Subcutaneous adipose tissue (tissue), 4 donors: ENCODE measurements around the gene RASA3. TPM values are rescaled to one million over a fixed set of nuclear protein-coding genes. Genes with fewer than 3 reads are reported as not detected.

Experiments used
- total RNA-seq, 4 donors: library from RNA; depleted of rRNA; stranded (reverse); fragments of >200 nt; gene quantifications; one replicate each; pipeline ENCODE4 v1.1.0, GENCODE V29; 2016
- TF ChIP-seq, protein P1 (sequence below): fragments of 450-650 bp; IDR thresholded peaks from one replicate; pipeline ENCODE4 v1.5.1; 2016; ENCODE audit warnings: low read depth, mild to moderate bottlenecking, control low read depth, antibody characterized with exemption, moderate library complexity

The RASA3 gene
- total RNA-seq, 4 donors from 2014 or later, result 36.9 to 70.1 (median 46.3) TPM

DNA sequence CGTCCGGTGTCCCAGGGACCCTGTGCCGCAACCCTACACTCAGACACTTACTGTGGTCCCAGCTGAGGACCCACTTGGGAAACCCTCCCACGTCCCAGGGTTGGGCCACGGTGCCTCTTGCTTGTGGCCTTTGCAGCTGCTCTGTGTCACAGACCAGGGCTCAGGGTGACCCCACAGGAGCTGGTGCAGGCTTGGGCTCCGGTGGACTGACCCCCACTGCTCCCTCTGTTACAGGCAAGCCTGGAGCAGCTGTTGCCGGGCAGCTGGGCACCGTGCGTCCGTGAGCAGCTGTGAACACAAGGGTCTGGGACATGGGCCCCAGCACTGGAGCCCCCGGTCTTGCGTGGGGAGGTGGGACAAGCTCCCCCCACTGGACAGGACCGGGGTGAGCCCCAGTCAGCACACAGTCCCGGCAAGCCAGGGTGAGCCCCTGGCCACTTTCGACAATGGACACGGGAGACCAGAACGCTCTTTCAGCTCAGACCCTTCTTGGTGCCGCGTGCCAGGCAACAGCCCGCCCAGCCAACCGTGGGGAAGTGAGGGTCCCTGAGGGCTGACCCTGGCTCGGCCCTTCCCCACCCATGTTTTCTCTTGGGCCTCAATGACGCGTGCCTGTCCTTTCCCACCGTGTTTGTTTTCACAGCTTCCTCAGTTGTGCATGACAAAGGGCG is 92.8 kb downstream of the RASA3 start:
- TF ChIP-seq, protein P1, sequence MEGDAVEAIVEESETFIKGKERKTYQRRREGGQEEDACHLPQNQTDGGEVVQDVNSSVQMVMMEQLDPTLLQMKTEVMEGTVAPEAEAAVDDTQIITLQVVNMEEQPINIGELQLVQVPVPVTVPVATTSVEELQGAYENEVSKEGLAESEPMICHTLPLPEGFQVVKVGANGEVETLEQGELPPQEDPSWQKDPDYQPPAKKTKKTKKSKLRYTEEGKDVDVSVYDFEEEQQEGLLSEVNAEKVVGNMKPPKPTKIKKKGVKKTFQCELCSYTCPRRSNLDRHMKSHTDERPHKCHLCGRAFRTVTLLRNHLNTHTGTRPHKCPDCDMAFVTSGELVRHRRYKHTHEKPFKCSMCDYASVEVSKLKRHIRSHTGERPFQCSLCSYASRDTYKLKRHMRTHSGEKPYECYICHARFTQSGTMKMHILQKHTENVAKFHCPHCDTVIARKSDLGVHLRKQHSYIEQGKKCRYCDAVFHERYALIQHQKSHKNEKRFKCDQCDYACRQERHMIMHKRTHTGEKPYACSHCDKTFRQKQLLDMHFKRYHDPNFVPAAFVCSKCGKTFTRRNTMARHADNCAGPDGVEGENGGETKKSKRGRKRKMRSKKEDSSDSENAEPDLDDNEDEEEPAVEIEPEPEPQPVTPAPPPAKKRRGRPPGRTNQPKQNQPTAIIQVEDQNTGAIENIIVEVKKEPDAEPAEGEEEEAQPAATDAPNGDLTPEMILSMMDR, result no peak

DNA sequence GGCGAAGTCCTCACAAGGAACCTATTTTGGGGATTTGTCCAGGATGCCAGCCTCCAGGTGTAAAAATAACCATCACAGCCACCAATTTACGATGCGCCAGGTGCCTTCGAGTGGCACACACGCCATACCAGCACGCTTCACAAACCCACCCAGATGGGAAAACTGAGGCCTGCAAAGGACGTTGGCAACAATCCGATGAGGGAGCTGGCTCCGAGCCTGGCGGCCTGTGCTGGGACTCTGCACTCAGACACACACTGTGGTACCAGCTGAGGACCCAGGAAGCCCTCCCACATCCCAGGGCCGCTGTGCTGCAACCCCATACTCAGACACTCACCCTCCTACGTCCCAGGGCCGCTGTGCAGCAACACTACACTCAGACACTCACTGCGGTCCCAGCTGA is 93.5 kb downstream of the RASA3 start:
- TF ChIP-seq, protein P1, result no peak

DNA sequence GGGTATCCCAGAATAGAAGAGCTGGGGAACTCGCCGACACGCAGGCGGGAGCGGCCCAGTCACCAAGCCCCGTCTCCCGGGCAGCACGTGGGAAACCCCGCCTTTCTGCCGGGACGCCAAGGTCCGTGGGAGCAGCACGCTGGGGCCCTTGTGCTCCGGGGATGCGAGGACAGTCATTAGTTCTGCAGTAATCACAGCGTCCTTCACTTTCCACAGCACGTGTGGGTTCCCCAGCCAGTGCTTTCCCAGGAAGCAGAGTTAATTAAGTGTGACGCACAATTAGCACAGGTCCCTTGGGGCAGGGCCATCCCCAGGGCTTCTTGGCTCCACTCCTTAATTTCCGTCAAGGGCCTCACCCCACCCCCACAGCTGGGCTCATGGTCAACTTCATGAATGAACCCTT is 94.2 kb downstream of the RASA3 start:
- TF ChIP-seq, protein P1, result no peak

DNA sequence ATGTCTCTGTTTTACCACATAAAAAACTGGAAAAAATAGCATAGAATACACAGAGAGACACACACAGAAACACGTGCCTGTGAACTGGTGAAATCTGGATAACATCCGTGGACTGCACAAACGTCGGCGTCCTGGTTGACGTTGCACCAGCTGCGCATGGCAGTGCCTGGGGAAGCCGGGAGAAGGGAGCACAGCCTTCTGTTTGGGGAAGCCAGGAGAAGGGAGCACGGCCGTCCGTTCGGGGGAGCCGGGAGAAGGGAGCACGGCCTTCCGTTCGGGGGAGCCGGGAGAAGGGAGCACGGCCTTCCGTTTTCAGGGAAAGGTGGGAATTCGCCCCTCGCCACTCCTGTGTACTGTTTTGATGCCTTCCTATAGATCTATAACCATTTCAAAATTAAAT is 94.7 kb downstream of the RASA3 start:
- TF ChIP-seq, protein P1, result no peak

DNA sequence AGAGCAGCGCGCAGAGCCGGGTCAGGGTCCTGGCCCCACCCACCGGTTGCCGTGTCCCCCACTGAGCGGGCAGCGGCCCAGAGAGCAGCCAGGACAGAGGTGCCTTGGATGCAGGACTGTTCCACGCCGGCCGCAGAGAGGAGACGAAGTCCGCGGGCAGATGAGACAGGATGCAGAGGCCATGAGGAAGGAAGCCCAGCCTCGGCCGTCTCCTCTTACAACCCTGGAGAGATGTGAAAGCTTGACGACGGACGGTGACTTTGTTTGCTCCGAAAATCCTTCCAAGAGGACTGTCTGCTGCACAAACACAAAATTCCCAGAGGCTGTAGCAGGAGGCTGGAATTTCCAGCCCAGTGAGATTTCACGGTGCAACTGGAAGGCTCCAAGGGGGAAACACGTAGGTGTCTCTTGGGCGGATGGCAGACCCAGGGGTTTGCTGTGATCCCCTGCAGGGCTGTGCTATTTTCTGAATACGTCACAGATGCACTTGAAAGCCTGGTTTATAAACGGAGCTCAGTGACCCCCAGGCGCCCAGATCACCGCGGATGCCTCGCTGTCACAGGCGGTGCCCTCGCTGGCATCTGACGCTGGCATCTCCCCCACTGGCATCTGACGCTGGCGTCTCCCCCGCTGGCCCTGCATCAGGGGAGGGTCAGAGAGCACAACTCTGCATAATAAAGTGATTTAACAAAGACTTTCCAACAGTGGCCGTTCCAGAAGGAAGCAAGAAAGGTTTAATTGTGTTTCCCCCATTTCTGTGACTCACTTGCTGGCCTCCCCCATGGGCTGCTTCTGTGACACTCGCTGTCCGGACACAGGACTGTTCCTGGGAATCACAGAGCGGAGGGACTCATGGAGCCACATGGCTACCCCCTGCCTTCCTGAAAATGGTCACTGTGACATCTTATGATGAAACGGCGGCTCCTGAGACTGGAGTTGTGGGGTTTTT is 96.6 kb downstream of the RASA3 start:
- TF ChIP-seq, protein P1, result no peak

DNA sequence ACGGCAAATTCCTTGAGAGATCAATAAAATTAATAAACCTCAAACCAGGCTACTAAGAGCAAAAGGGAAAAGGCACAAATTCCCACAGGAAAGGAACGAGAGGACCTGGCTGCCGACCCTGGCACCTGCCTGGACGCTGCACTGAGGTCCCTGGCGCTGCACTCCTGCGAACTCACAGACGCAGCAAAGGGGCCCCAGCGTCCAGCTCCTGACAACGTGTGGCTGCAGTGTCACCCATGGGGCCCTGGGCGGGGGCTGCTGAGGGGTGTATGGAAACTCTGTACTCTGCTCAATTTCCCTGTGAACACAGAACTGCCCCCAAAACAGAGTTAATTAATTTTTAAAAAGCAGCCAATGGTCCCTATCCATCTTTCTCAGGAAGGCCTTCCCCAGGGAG is 97.2 kb downstream of the RASA3 start:
- TF ChIP-seq, protein P1, result no peak

DNA sequence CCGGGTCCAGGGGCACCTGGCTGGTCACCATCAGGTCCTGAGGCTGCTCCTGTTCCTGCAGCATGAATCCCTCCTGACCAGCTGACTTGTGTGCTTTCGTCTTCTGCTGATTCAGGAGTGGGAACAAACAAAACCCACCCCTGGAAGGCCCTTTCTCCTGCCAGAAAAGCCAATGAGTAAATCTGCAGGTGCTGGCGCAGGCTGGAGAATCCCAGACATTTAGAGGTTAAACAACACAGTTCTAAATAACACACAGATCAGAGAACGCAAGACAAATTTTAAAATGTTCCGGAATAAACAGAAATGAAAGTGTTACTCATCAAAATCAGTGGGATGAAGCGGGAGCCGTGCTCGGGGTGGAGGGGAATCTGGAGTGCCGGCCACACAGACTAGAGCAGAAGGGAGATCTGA is 97.9 kb downstream of the RASA3 start:
- TF ChIP-seq, protein P1, result no peak
